HEK293T (cell line): ENCODE data around the gene PUS7L.

Experiments used
- BHLHE40 ChIP-seq: fragments of 450-650 bp; IDR thresholded peaks from 2 replicates; pipeline ENCODE4 v1.6.1; 2016; ENCODE audit warnings: mild to moderate bottlenecking, moderate library complexity, borderline replicate concordance
- FOXA1 ChIP-seq: fragments of 450-650 bp; IDR thresholded peaks from 2 replicates; pipeline ENCODE4 v1.6.1; 2016; ENCODE audit warnings: mild to moderate bottlenecking
- FOXM1 ChIP-seq: fragments of 450-650 bp; IDR thresholded peaks from 2 replicates; pipeline ENCODE4 v1.6.1; 2017; ENCODE audit warnings: mild to moderate bottlenecking, borderline replicate concordance
- LEF1 ChIP-seq: fragments of 450-650 bp; IDR thresholded peaks from 2 replicates; pipeline ENCODE4 v1.6.1; 2017; ENCODE audit warnings: mild to moderate bottlenecking, borderline replicate concordance
- NFRKB ChIP-seq: fragments of 450-650 bp; IDR thresholded peaks from 2 replicates; pipeline ENCODE4 v1.6.1; 2016; ENCODE audit warnings: mild to moderate bottlenecking, moderate library complexity
- SP1 ChIP-seq: fragments of 450-650 bp; IDR thresholded peaks from 2 replicates; pipeline ENCODE4 v1.6.1; 2017
- TARDBP ChIP-seq: fragments of 450-650 bp; IDR thresholded peaks from 2 replicates; pipeline ENCODE4 v1.6.1; 2016
- ZNF384 ChIP-seq: fragments of 450-650 bp; IDR thresholded peaks from 2 replicates; pipeline ENCODE4 v1.6.1; 2016
- TF ChIP-seq, protein P1 (sequence below): fragments of 450-650 bp; IDR thresholded peaks from 2 replicates; pipeline ENCODE4 v1.6.1; 2016

- TF ChIP-seq FOXM1 (no peak), ZNF384 (no peak), BHLHE40 (no peak), SP1 (no peak), FOXA1 (no peak), NFRKB (no peak), LEF1 (no peak), TARDBP (no peak)
- TF ChIP-seq, protein P1, sequence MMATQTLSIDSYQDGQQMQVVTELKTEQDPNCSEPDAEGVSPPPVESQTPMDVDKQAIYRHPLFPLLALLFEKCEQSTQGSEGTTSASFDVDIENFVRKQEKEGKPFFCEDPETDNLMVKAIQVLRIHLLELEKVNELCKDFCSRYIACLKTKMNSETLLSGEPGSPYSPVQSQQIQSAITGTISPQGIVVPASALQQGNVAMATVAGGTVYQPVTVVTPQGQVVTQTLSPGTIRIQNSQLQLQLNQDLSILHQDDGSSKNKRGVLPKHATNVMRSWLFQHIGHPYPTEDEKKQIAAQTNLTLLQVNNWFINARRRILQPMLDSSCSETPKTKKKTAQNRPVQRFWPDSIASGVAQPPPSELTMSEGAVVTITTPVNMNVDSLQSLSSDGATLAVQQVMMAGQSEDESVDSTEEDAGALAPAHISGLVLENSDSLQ, result no peak
Measured at GRCh38 chr12:43795716-43796280, 37.2 kb upstream of the PUS7L start.
